DND-41 (cell line): Measurements from ENCODE around the gene C5orf52.

ENCODE experiments used
- CTCF ChIP-seq: IDR thresholded peaks from 2 replicates; pipeline ENCODE4 v1.5.1; 2012; ENCODE audit warnings: borderline replicate concordance, low read length, moderate library complexity, mild to moderate bottlenecking; ENCODE audit not compliant: poor library complexity, severe bottlenecking; ENCODE audit errors: extremely low read depth
- EZH2 ChIP-seq: IDR thresholded peaks from 3 replicates; pipeline ENCODE4 v1.6.1; 2012; ENCODE audit warnings: borderline replicate concordance, low read depth, mild to moderate bottlenecking, moderate library complexity, low read length, inconsistent platforms; ENCODE audit not compliant: severe bottlenecking

- no peak for TF ChIP-seq CTCF
- TF ChIP-seq EZH2 = no peak
Measured at GRCh38 chr5:157719245-157719644, 47.9 kb downstream of the C5orf52 start.
